HepG2 (cell line): ENCODE measurements around the gene CD248. TPM values are rescaled to one million over a fixed set of nuclear protein-coding genes. Genes with fewer than 3 reads are reported as not detected.

Source experiments
- CEBPG ChIP-seq: IDR thresholded peaks from 2 replicates; pipeline ENCODE4 v1.6.1; 2016
- E2F5 ChIP-seq: sonication (generic); formaldehyde crosslinking; conservative IDR thresholded peaks from 2 replicates; pipeline ENCODE4 v1.4.0; 2020; ENCODE audit warnings: missing genetic modification reagents
- GFI1 ChIP-seq: sonication (generic); formaldehyde crosslinking; IDR thresholded peaks from 2 replicates; pipeline ENCODE4 v1.5.0; 2020; ENCODE audit warnings: missing genetic modification reagents, mild to moderate bottlenecking, borderline replicate concordance
- GLI4 ChIP-seq: sonication (generic); formaldehyde crosslinking; IDR thresholded peaks from 2 replicates; pipeline ENCODE4 v1.5.1; 2020; ENCODE audit warnings: missing genetic modification reagents, mild to moderate bottlenecking, moderate library complexity, borderline replicate concordance
- GLMP ChIP-seq: sonication (generic); formaldehyde crosslinking; IDR thresholded peaks from 2 replicates; pipeline ENCODE4 v1.9.0; 2021; ENCODE audit warnings: missing genetic modification reagents, mild to moderate bottlenecking, borderline replicate concordance
- KLF16 ChIP-seq, 2 experiments: sonication (generic) in 1 of 2; formaldehyde crosslinking in 1 of 2; IDR thresholded peaks; 2 replicates each; pipeline versions ENCODE4 v1.6.1 to v1.8.0; 2016 to 2023; ENCODE audit warnings: missing genetic modification reagents in 2 of 2, missing compliant biosample characterization in 1 of 2
- MXD1 ChIP-seq: sonication (generic); formaldehyde crosslinking; IDR thresholded peaks from 2 replicates; pipeline ENCODE4 v1.4.0; 2020; ENCODE audit warnings: mild to moderate bottlenecking, missing genetic modification reagents
- NONO ChIP-seq, 2 experiments: fragments of 450-650 bp in 1 of 2; sonication (generic) in 1 of 2; formaldehyde crosslinking in 1 of 2; IDR thresholded peaks in 1 of 2; conservative IDR thresholded peaks in 1 of 2; 2 replicates each; pipeline versions ENCODE4 v1.6.1 to v1.8.0; 2017 to 2022; ENCODE audit warnings: mild to moderate bottlenecking in 1 of 2, missing genetic modification reagents in 1 of 2, moderate library complexity in 1 of 2
- PRDM4 ChIP-seq: sonication (generic); formaldehyde crosslinking; IDR thresholded peaks from 2 replicates; pipeline ENCODE4 v1.9.0; 2021; ENCODE audit warnings: missing genetic modification reagents, borderline replicate concordance
- RBM22 ChIP-seq: fragments of 200-400 bp; formaldehyde crosslinking; optimal IDR thresholded peaks from 2 replicates; pipeline ENCODE3; 2017; ENCODE audit warnings: mild to moderate bottlenecking, low read length, moderate library complexity
- RFX3 ChIP-seq: IDR thresholded peaks from 2 replicates; pipeline ENCODE4 v1.6.1; 2016; ENCODE audit warnings: missing biosample characterization, missing genetic modification reagents
- RFXAP ChIP-seq: sonication (generic); formaldehyde crosslinking; IDR thresholded peaks from 2 replicates; pipeline ENCODE4 v1.4.0; 2020; ENCODE audit warnings: missing genetic modification reagents, borderline replicate concordance
- SKI ChIP-seq: fragments of 450-650 bp; IDR thresholded peaks from one replicate; pipeline ENCODE4 v1.6.1; 2018; ENCODE audit warnings: mild to moderate bottlenecking; ENCODE audit not compliant: partially characterized antibody
- SRSF1 ChIP-seq: fragments of 200-400 bp; formaldehyde crosslinking; optimal IDR thresholded peaks from 2 replicates; pipeline ENCODE3; 2017; ENCODE audit warnings: mild to moderate bottlenecking, low read depth, low read length, moderate library complexity
- TEAD3 ChIP-seq: optimal IDR thresholded peaks from 2 replicates; pipeline ENCODE3; 2016; ENCODE audit warnings: borderline replicate concordance
- THAP7 ChIP-seq: sonication (generic); formaldehyde crosslinking; IDR thresholded peaks from 2 replicates; pipeline ENCODE4 v1.8.1; 2023; ENCODE audit warnings: mild to moderate bottlenecking, missing genetic modification reagents
- ZNF180 ChIP-seq: sonication (generic); formaldehyde crosslinking; IDR thresholded peaks from 2 replicates; pipeline ENCODE4 v1.4.0; 2020; ENCODE audit warnings: low read depth, missing genetic modification reagents, borderline replicate concordance
- ZNF24 ChIP-seq: fragments of 450-650 bp; IDR thresholded peaks from 2 replicates; pipeline ENCODE4 v1.6.1; 2017; ENCODE audit warnings: antibody characterized with exemption, mild to moderate bottlenecking
- ZNF34 ChIP-seq: sonication (generic); formaldehyde crosslinking; IDR thresholded peaks from 2 replicates; pipeline ENCODE4 v1.4.0; 2020; ENCODE audit warnings: mild to moderate bottlenecking, missing genetic modification reagents, borderline replicate concordance
- ZNF496 ChIP-seq: sonication (generic); formaldehyde crosslinking; IDR thresholded peaks from 2 replicates; pipeline ENCODE4 v1.8.1; 2023; ENCODE audit warnings: mild to moderate bottlenecking, moderate library complexity, missing genetic modification reagents; ENCODE audit not compliant: insufficient replicate concordance
- ZNF550 ChIP-seq: sonication (generic); formaldehyde crosslinking; IDR thresholded peaks from 2 replicates; pipeline ENCODE4 v1.4.0; 2020; ENCODE audit warnings: mild to moderate bottlenecking, missing genetic modification reagents, borderline replicate concordance
- ZNF563 ChIP-seq: sonication (generic); formaldehyde crosslinking; IDR thresholded peaks from 2 replicates; pipeline ENCODE4 v1.8.0; 2022; ENCODE audit warnings: mild to moderate bottlenecking, moderate library complexity, missing genetic modification reagents
- ZNF605 ChIP-seq: sonication (generic); formaldehyde crosslinking; IDR thresholded peaks from 2 replicates; pipeline ENCODE4 v1.8.0; 2022; ENCODE audit warnings: mild to moderate bottlenecking, missing genetic modification reagents
- ZNF616 ChIP-seq: sonication (generic); formaldehyde crosslinking; IDR thresholded peaks from 2 replicates; pipeline ENCODE4 v1.5.0; 2020; ENCODE audit warnings: low read depth, mild to moderate bottlenecking, missing genetic modification reagents
- polyA plus RNA-seq, 8 experiments: library from polyadenylated mRNA; depleted of rRNA in 3 of 8; stranded (reverse) in 7 of 8; unstranded in 1 of 8; fragments of >200 nt; fragmentation: Illumina TruSeq in 4 of 8; extraction: Trizol in 4 of 8; gene quantifications; 2 replicates each; pipeline versions ENCODE4 v1.2.1 to v1.2.3, GENCODE V29; 2011 to 2016; ENCODE audit warnings: low read depth in 4 of 8, missing spikeins in 1 of 8, mixed read lengths in 1 of 8; ENCODE audit not compliant: insufficient read depth in 1 of 8
- total RNA-seq, 5 experiments: library from RNA; depleted of rRNA; stranded (reverse); fragments of >200 nt; fragmentation: Illumina TruSeq; extraction: Trizol; gene quantifications; 2 replicates each; pipeline ENCODE4 v1.2.3, GENCODE V29; 2016; ENCODE audit warnings: low read depth in 1 of 5

Gene CD248
- total and polyA plus RNA-seq, 2 of the 13 experiments (the other 11 are each of a cell fraction or from before 2014, with no cell fraction given), result 0.25 to 0.35 TPM

GRCh38 chr11:66344550-66345315 lies 27.9 kb upstream of the CD248 start, which contains the start of gene BRMS1 (continued):
- TF ChIP-seq ZNF496 (CRISPR knock-in tag) (no peak), RBM22 (peak; percentile 32), GLMP (CRISPR knock-in tag) (no peak), E2F5 (CRISPR knock-in tag) (no peak; the same call in 1 of the 2 replicates), THAP7 (CRISPR knock-in tag) (no peak), NONO (IDR thresholded peaks at IDR 0.05) (no peak), NONO (CRISPR knock-in tag; conservative IDR thresholded peaks at IDR 0.05) (no peak), GFI1 (CRISPR knock-in tag) (peak; percentile 92), SRSF1 (peak; percentile 63), KLF16 (CRISPR knock-in tag; IDR thresholded peaks at IDR 0.05) (peak in 1 of 2 experiments; percentile 72; a peak in 2 of 4 replicates), SKI (no peak), ZNF563 (CRISPR knock-in tag) (peak; percentile 67; the same call in 1 of the 2 replicates), ZNF34 (CRISPR knock-in tag) (peak; percentile 74; the same call in 1 of the 2 replicates), GLI4 (CRISPR knock-in tag) (no peak), PRDM4 (no peak), ZNF616 (peak; percentile 84; the same call in 1 of the 2 replicates), ZNF180 (CRISPR knock-in tag) (no peak), RFX3 (CRISPR knock-in tag) (peak; percentile 85), ZNF605 (CRISPR knock-in tag) (no peak), RFXAP (CRISPR knock-in tag) (peak; percentile 75; the same call in 1 of the 2 replicates), CEBPG (CRISPR knock-in tag) (no peak), MXD1 (CRISPR knock-in tag) (no peak), TEAD3 (CRISPR knock-in tag) (peak; percentile 78), ZNF550 (no peak), ZNF24 (no peak)
